Measurements from ENCODE around the gene YKT6.

The YKT6 gene

GRCh38 chr7:44155191-44156185, 45.3 kb upstream of the YKT6 start:
- TF ChIP-seq TEAD4 (IDR thresholded peaks at IDR 0.05) (no peak), TCF12 (IDR thresholded peaks at IDR 0.05; ENCODE audit: low read depth) (no peak), NFIC (IDR thresholded peaks at IDR 0.05) (no peak), EGR1 (IDR thresholded peaks at IDR 0.05) (no peak), TAF1 (IDR thresholded peaks at IDR 0.05; ENCODE audit: low read depth) (no peak), REST (IDR thresholded peaks at IDR 0.05; ENCODE audit: low read depth) (no peak), FOXM1 (IDR thresholded peaks at IDR 0.05; ENCODE audit: borderline replicate concordance, low read depth) (no peak), EP300 (IDR thresholded peaks at IDR 0.05; ENCODE audit: borderline replicate concordance) (no peak)
- TF ChIP-seq, protein P1, sequence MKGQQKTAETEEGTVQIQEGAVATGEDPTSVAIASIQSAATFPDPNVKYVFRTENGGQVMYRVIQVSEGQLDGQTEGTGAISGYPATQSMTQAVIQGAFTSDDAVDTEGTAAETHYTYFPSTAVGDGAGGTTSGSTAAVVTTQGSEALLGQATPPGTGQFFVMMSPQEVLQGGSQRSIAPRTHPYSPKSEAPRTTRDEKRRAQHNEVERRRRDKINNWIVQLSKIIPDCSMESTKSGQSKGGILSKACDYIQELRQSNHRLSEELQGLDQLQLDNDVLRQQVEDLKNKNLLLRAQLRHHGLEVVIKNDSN (IDR thresholded peaks at IDR 0.05): no peak

GRCh38 chr7:44156453-44157010, 44.2 kb upstream of the YKT6 start:
- TF ChIP-seq CEBPB (IDR thresholded peaks at IDR 0.05) (no peak), TAF1 (IDR thresholded peaks at IDR 0.05; ENCODE audit: low read depth) (no peak), TEAD4 (IDR thresholded peaks at IDR 0.05) (no peak), CREB1 (IDR thresholded peaks at IDR 0.05; ENCODE audit: low read depth) (no peak), EGR1 (IDR thresholded peaks at IDR 0.05) (no peak), REST (IDR thresholded peaks at IDR 0.05; ENCODE audit: low read depth) (no peak), YY1 (IDR thresholded peaks at IDR 0.05; ENCODE audit: low read depth) (no peak), FOXM1 (IDR thresholded peaks at IDR 0.05; ENCODE audit: borderline replicate concordance, low read depth) (no peak), ZBTB7A (IDR thresholded peaks at IDR 0.05; ENCODE audit: low read depth) (no peak), RAD21 (IDR thresholded peaks at IDR 0.05; ENCODE audit: low read depth) (no peak), NFIC (IDR thresholded peaks at IDR 0.05) (no peak), EP300 (IDR thresholded peaks at IDR 0.05; ENCODE audit: borderline replicate concordance) (no peak), TCF12 (IDR thresholded peaks at IDR 0.05; ENCODE audit: low read depth) (no peak)
- TF ChIP-seq, protein P2, sequence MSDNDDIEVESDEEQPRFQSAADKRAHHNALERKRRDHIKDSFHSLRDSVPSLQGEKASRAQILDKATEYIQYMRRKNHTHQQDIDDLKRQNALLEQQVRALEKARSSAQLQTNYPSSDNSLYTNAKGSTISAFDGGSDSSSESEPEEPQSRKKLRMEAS (IDR thresholded peaks at IDR 0.05): no peak
- TF ChIP-seq, protein P1 (IDR thresholded peaks at IDR 0.05): no peak

GRCh38 chr7:44157116-44158080, 43.4 kb upstream of the YKT6 start:
- TF ChIP-seq RAD21 (IDR thresholded peaks at IDR 0.05; ENCODE audit: low read depth) (peak; percentile 32), TAF1 (IDR thresholded peaks at IDR 0.05; ENCODE audit: low read depth) (no peak)

DNA sequence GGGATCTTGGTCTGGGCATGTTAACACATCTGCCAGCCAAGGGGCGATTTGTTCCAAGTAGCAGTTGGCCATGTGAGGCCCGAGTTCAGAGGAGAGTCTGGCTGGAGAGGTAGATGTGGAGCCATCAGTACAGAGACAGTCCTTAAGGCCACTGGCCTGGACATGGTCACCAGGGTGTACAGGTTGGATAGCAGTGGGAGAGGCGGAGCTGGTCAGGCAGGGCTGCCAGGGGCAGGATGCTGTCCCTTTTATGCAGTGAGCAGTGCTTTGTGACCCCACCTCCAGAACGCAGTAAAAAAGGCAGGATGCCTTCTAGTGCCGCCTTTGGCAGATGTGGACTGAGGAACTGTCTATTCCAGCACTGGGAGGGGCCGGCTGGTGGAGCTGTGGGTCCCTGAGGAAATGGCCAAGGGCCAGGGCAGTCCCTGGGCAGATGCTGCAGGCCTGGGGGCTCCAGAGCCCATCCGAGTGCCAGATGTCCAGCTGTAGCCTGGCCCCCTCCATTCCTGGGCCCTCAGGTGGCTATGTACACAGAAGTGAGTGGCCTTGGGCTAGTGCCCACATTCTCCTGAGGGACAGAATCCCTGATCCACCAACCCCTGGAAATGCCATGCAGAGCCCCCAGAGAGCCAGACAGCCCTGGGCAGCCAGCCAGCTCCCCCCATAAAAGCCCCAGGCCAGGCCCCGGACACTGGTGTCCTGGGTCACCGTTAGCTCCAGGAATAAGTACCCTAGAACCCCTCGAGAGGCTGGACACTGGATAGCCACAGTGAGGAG, 42.5 kb upstream of the YKT6 start:
- no peak for TF ChIP-seq TCF12 (IDR thresholded peaks at IDR 0.05; ENCODE audit: low read depth)
- TF ChIP-seq REST (IDR thresholded peaks at IDR 0.05; ENCODE audit: low read depth): no peak
- TF ChIP-seq CREB1 (IDR thresholded peaks at IDR 0.05; ENCODE audit: low read depth): no peak
- no peak for TF ChIP-seq EP300 (IDR thresholded peaks at IDR 0.05; ENCODE audit: borderline replicate concordance)
- no peak for TF ChIP-seq CEBPB (IDR thresholded peaks at IDR 0.05)
- TF ChIP-seq, protein P1 (IDR thresholded peaks at IDR 0.05): no peak
- no peak for TF ChIP-seq TEAD4 (IDR thresholded peaks at IDR 0.05)
- TF ChIP-seq YY1 (IDR thresholded peaks at IDR 0.05; ENCODE audit: low read depth): no peak
- no peak for TF ChIP-seq FOXM1 (IDR thresholded peaks at IDR 0.05; ENCODE audit: borderline replicate concordance, low read depth)
- TF ChIP-seq NFIC (IDR thresholded peaks at IDR 0.05): no peak
- TF ChIP-seq RAD21 (IDR thresholded peaks at IDR 0.05; ENCODE audit: low read depth): no peak
- no peak for TF ChIP-seq EGR1 (IDR thresholded peaks at IDR 0.05)
- TF ChIP-seq ZBTB7A (IDR thresholded peaks at IDR 0.05; ENCODE audit: low read depth): no peak
- no peak for TF ChIP-seq TAF1 (IDR thresholded peaks at IDR 0.05; ENCODE audit: low read depth)
- TF ChIP-seq, protein P2 (IDR thresholded peaks at IDR 0.05): no peak

Data from Ishikawa (cell line).